NCI-H1694 treated with DMSO at 0.1 percent for 48 hours (cell line): ENCODE results near the gene MCHR2.
"Not testable (repeated sequence)": the region's sequence is repeated elsewhere in the genome, so short reads cannot be mapped to it uniquely, and the experiment has no call there.

Experiments used
- DNase-seq: peaks from one replicate; lab custom pipeline; 2025; lab: John Stamatoyannopoulos, UW

Gene MCHR2

DNA sequence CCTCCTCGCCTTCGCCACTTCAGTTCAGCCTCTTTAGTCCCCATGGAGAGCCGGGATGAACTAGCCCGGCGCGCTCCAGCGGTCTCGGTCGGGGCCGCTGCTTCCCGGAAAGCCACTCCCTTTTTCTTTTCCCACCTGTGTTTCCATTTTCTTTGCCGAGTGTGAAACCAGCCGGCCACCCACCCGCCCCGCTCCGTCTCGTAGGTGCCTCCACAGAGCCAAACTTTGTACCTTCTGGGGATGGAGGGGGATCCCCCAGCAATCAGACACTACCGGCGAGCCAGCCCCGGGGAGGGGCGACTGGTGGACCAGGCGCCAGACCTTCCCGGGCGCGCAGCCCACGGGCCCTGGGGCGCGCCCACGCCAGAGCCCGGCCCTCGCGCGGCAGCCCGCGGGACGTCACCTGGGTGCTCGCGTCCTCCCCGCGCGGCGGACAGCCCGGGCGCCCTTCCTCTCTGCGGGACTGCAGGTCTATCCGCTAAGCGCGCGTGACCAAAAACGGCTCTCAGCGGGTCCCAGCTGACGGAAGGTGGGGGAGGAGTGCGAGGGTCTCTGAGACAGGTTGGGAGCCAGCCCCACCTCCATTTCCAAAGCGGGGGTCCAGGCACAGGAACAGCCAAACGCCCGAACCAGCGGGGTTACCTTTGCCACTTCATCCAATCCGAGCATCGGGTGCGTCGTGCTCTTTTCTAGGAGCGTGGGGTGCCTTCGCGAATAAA is at the start of gene MCHR2:
MCHR2 (minus strand) TSS at position 691 of the 719 bp plus-strand sequence. CDS start 38,076 bp downstream, outside the sequence.
- no peak for DNase-seq

- DNase-seq = not testable (repeated sequence)
These were observed 44.5 kb upstream of the MCHR2 start for GRCh38 chr6:100038546-100038945.

GRCh38 chr6:100035873-100036653 is 42.0 kb upstream of the MCHR2 start:
- DNase-seq = no peak

- no peak for DNase-seq
These were observed 29.8 kb upstream of the MCHR2 start for GRCh38 chr6:100023798-100024197.

DNA sequence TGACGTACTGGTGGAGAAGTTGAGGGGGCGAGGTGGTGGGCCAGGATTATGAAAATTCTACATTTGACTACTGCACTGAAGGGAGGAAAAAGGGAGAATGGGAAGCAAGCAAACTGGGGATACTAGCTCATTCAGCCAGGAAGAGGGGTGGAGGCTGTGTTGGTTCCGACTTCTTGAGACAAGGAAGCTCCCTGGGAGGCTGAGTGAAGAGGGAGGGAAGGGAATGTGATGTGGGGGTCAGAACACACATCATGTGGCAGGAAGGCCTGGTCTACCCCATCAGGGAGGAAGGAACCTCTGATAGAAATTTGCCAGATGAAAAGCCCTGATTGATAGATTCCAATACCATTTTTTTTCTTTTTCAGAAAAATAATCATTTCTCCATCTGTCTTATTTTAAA is 28.8 kb upstream of the MCHR2 start:
- DNase-seq = no peak

GRCh38 chr6:100008857-100009256 is 14.8 kb upstream of the MCHR2 start:
- no peak for DNase-seq

- DNase-seq = peak; percentile 50
These were observed 7.9 kb upstream of the MCHR2 start for GRCh38 chr6:100001915-100002388.

- no peak for DNase-seq
These were observed 3.1 kb upstream of the MCHR2 start for GRCh38 chr6:99997141-99997540.

DNA sequence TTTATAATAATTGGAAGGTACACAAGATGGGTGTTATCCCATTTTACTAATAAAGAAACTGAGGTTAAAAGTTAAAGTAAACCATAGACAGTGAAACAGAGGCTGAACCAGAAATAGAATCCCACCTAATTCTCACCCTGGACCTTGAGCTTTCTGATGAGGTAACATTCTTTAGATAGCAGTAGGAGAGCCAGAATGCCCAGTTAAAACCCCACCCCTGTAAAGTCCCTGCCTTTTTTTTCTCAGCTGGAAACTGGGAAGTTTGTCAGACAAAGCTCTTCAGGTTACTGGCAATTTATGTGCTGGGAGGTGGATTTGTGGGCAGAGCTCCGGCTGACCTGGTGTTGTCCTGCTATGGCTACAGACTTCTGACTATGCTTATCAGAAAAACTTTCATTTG is 1.9 kb upstream of the MCHR2 start:
- DNase-seq = no peak

DNA sequence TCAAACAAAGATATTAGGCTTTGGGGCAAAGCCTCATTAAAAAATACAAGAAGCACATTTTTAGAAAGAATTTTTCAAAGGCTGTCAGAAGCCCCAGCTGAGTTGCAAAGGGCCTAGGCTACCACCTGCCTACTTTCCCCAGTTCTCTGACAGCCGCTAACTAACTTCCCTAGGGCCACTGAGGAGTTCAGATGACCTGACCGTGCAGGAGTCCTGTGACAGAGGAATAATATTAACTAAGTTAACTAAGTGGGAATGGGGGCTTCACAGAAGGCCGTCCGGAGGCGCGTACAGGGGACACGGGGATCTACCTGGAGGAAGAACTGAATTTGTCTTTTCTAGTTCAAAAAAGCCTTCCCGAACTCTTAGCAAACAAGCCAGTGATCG is 884 bp downstream of the MCHR2 start:
- no peak for DNase-seq

- DNase-seq = no peak
These were observed 2.1 kb downstream of the MCHR2 start for GRCh38 chr6:99991955-99992354.

DNA sequence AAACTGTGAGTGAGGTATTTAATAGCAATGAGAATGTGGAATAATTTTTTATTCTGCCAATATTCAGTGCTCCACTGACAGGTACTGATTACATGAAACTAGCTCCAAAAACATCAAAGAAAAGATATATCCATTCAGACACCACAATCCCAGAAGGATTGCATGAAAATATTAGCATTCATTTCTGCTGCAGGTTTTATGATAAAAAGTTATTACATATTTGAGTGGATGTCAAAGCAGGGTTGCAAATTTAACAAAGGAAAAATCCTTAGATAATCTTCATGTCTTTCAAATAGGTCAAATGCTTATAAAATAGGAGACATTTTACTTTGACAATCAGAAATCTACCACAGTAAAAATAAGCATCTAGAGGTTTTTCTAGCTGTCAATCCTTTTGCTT is 13.3 kb downstream of the MCHR2 start:
- no peak for DNase-seq

DNA sequence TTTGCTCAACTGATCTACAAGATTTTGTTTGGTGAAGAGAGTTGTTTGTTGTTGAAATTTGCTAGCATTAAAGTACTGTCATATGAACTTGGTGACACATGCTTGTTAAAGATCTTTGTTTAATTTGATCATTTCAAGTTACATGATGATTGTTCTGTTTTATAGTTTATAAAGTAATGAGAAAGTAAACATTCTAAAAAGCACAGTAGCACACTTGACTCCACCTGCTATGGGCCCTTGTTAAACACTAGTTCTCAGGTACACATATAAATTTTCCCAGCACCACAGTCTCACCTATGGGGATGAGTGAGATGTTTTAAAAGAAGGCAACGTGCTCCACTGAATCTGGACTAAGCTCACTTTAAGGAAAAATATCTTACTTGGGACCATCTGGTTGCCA is 14.1 kb downstream of the MCHR2 start:
- DNase-seq = no peak

- DNase-seq = no peak
These were observed 27.0 kb downstream of the MCHR2 start for GRCh38 chr6:99967052-99967451.

DNA sequence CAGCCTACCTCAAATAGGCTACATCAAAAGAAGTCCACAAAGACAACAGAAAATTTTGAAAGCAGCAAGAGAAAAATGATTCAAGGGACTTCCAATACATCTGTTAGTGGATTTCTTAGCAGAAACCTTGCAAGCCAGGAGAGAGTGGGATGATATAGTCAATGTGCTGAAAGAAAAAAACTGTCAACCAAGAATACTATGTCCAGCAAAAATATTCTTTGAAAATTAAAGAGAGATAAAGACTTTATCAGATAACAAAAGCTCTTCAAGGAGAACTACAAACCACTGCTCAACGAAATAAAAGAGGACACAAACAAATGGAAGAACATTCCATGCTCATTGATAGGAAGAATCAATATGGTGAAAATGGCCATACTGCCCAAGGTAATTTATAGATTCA is 34.0 kb downstream of the MCHR2 start:
- no peak for DNase-seq

- no peak for DNase-seq
These were observed 42.8 kb downstream of the MCHR2 start for GRCh38 chr6:99951016-99951805.

DNA sequence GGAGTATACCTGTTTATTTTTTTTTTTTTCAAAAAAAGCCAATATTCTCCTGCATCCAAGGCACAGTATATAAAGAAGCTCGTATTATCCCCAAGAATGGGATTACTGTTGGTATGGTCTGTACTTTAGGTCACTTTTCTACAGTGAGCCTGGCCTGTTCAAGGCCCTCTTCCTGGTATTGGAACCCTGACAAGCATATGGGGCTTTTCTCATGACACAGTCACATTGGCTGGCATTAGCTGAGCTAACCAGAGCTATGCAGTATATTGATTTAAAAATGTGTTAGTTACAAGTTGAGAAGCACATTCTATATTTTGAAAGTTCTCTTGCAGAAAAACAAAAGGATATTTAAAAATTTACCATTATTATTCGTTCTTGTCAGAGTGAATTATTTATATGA is 48.0 kb downstream of the MCHR2 start:
- DNase-seq = no peak

- no peak for DNase-seq
These were observed 50.2 kb downstream of the MCHR2 start for GRCh38 chr6:99943846-99944245.

- no peak for DNase-seq
These were observed 53.4 kb downstream of the MCHR2 start for GRCh38 chr6:99940582-99940981.

DNA sequence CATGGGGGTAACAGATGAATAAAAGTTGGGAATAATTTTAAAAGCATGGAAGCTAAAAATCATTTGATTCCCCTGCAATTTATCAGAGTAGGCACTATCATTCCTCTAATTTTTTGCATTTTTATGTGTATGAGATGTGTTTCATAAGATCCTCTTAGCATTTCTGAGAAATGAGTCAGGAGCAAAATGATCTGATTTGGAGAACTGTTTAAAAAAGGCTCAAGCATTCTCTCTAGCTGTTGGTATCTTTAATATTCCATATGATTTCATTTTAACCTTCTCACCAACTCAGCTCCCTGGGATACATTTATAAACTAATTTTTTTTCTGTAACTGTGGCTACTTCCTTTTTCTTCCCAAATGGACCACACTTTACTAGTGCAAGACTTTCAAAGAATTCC is 60.9 kb downstream of the MCHR2 start:
- no peak for DNase-seq

- DNase-seq = no peak
These were observed 81.4 kb downstream of the MCHR2 start for GRCh38 chr6:99912657-99913056.
